Endodermal cell (in vitro differentiated cells): Measurements from ENCODE around the gene CUL2. TPM values are rescaled to one million over a fixed set of nuclear protein-coding genes. Genes with fewer than 3 reads are reported as not detected.

ENCODE experiments used
- DNase-seq: peaks from one replicate; pipeline ENCODE4 v3.0.0-alpha.2; 2017
- H3K27ac ChIP-seq: 2 replicates; pipeline ENCODE4 v1.5.1; 2013; ENCODE audit warnings: mild to moderate bottlenecking, low read depth, low read length, moderate library complexity
- H3K27me3 ChIP-seq: 2 replicates; pipeline ENCODE4 v1.6.1; 2013; ENCODE audit warnings: mild to moderate bottlenecking, low read length, moderate library complexity; ENCODE audit not compliant: insufficient read depth, control insufficient read depth, poor library complexity, severe bottlenecking
- H3K36me3 ChIP-seq: 2 replicates; pipeline ENCODE4 v1.7.0; 2013; ENCODE audit warnings: mild to moderate bottlenecking, low read length, moderate library complexity; ENCODE audit not compliant: control insufficient read depth, insufficient read depth
- H3K4me1 ChIP-seq: one replicate; pipeline ENCODE4 v1.7.0; 2013; ENCODE audit warnings: low read length; ENCODE audit not compliant: control insufficient read depth, insufficient read depth
- H3K4me3 ChIP-seq: 2 replicates; pipeline ENCODE4 v1.5.1; 2013; ENCODE audit warnings: mild to moderate bottlenecking, low read length, moderate library complexity
- H3K9ac ChIP-seq: 2 replicates; pipeline ENCODE4 v1.6.1; 2013; ENCODE audit warnings: mild to moderate bottlenecking, low read length, moderate library complexity; ENCODE audit not compliant: poor library complexity, severe bottlenecking; ENCODE audit errors: extremely low read depth
- H3K9me3 ChIP-seq: 2 replicates; pipeline ENCODE4 v1.6.1; 2013; ENCODE audit warnings: mild to moderate bottlenecking, low read length, moderate library complexity; ENCODE audit not compliant: control insufficient read depth
- H3K27ac Mint-ChIP-seq: 2 replicates; pipeline ENCODE4 v1.8.0; 2020; ENCODE audit warnings: mixed read lengths
- H3K27me3 Mint-ChIP-seq: 2 replicates; pipeline ENCODE4 v1.8.0; 2021; ENCODE audit warnings: mild to moderate bottlenecking, mixed read lengths; ENCODE audit not compliant: insufficient read depth
- H3K36me3 Mint-ChIP-seq: 2 replicates; pipeline ENCODE4 v1.8.0; 2020; ENCODE audit warnings: low read depth, mixed read lengths
- H3K4me1 Mint-ChIP-seq: 2 replicates; pipeline ENCODE4 v1.8.0; 2020; ENCODE audit warnings: mixed read lengths
- H3K4me3 Mint-ChIP-seq: 2 replicates; pipeline ENCODE4 v1.8.0; 2020; ENCODE audit warnings: mild to moderate bottlenecking, moderate library complexity, mixed read lengths
- H3K9me3 Mint-ChIP-seq: 2 replicates; pipeline ENCODE4 v1.8.0; 2020; ENCODE audit warnings: mild to moderate bottlenecking, mixed read lengths
- CTCF ChIP-seq: fragments of 200-600 bp; sonication (generic); conservative IDR thresholded peaks from 2 replicates; pipeline ENCODE4 v1.5.0; 2021; ENCODE audit warnings: antibody characterized with exemption, mild to moderate bottlenecking
- WGBS, 2 experiments: methylation state at CpG; one replicate each; pipeline versions ENCODE4 v1.1.5 to v1.1.7; 2013; ENCODE audit warnings: missing lambda C conversion rate in 2 of 2, mixed read lengths in 1 of 2; ENCODE audit not compliant: insufficient coverage in 1 of 2, insufficient read length in 1 of 2; 5-methylcytosine and 5-hydroxymethylcytosine counted together
- total RNA-seq, 2 donors: library from RNA; stranded (reverse); fragmentation: NEBNext Ultra II Directional in 1 of 2; extraction: Animal tissue kit (Norgen Biotek cat#: 25700) in 1 of 2; gene quantifications; 2 replicates in 1 of 2; 3 replicates in 1 of 2; pipeline ENCODE4 v1.2.1, GENCODE V29; 2021

The CUL2 gene
- total RNA-seq, 2 donors from 2014 or later, result 39.2 to 41.5 TPM

GRCh38 chr10:35079265-35079664 is 10.9 kb downstream of the CUL2 start:
- no peaks in the 10 kb centered on the region for H3K36me3 ChIP-seq
- no peak for DNase-seq
- Mint-ChIP-seq H3K9me3 (peaks cover 31% of the 10 kb centered on the region), H3K4me1 (no peaks in the 10 kb centered on the region), H3K4me3 (no peak overlapping the region), H3K36me3 (peaks cover 44% of the 10 kb centered on the region), H3K27ac (no peak overlapping the region), H3K27me3 (no peaks in the 10 kb centered on the region)
- no peak overlapping the region for H3K27ac ChIP-seq
- no peaks in the 10 kb centered on the region for H3K4me1 ChIP-seq
- 94% methylated on average over 4 of the region's 4 CpGs; no CpG with 5 or more reads in 1 of the 2 experiments for WGBS, 2 experiments
- no peaks in the 10 kb centered on the region for H3K27me3 ChIP-seq
- H3K4me3 ChIP-seq, result no peak overlapping the region
- peaks cover 14% of the 10 kb centered on the region for H3K9me3 ChIP-seq
- no peak overlapping the region for H3K9ac ChIP-seq
- TF ChIP-seq CTCF, result no peak

- no peaks in the 10 kb centered on the region for H3K27me3 Mint-ChIP-seq
- no peak for TF ChIP-seq CTCF
- Histone ChIP-seq H3K4me1 (no peaks in the 10 kb centered on the region), H3K27ac (no peak overlapping the region), H3K36me3 (peaks cover 4% of the 10 kb centered on the region), H3K9me3 (no peaks in the 10 kb centered on the region), H3K4me3 (no peak overlapping the region), H3K27me3 (no peaks in the 10 kb centered on the region), H3K9ac (no peak overlapping the region)
- H3K36me3 Mint-ChIP-seq, result peaks cover 21% of the 10 kb centered on the region
- H3K27ac Mint-ChIP-seq, result no peak overlapping the region
- no peaks in the 10 kb centered on the region for H3K9me3 Mint-ChIP-seq
- H3K4me3 Mint-ChIP-seq, result no peak overlapping the region
- no peak for DNase-seq
- 93% methylated on average over 3 of the region's 3 CpGs; no CpG with 5 or more reads in 1 of the 2 experiments for WGBS, 2 experiments
- no peaks in the 10 kb centered on the region for H3K4me1 Mint-ChIP-seq
Measured at GRCh38 chr10:35075228-35075627, 14.9 kb downstream of the CUL2 start.

GRCh38 chr10:35074266-35074665 is 15.9 kb downstream of the CUL2 start:
- TF ChIP-seq CTCF, result no peak
- H3K9ac ChIP-seq, result no peak overlapping the region
- H3K36me3 ChIP-seq, result peaks cover 13% of the 10 kb centered on the region
- no peak overlapping the region for H3K4me3 ChIP-seq
- no peaks in the 10 kb centered on the region for H3K27me3 ChIP-seq
- no peaks in the 10 kb centered on the region for H3K9me3 Mint-ChIP-seq
- H3K27me3 Mint-ChIP-seq, result no peaks in the 10 kb centered on the region
- no peaks in the 10 kb centered on the region for H3K4me1 ChIP-seq
- peaks cover 24% of the 10 kb centered on the region for H3K36me3 Mint-ChIP-seq
- no peaks in the 10 kb centered on the region for H3K9me3 ChIP-seq
- DNase-seq, result no peak
- no peak overlapping the region for H3K4me3 Mint-ChIP-seq
- H3K27ac Mint-ChIP-seq, result no peak overlapping the region
- H3K4me1 Mint-ChIP-seq, result no peaks in the 10 kb centered on the region
- 98% methylated on average over 4 of the region's 4 CpGs; no CpG with 5 or more reads in 1 of the 2 experiments for WGBS, 2 experiments
- H3K27ac ChIP-seq, result no peak overlapping the region
